Measurements from ENCODE around the gene CCL14.
"Not testable (repeated sequence)": the region's sequence is repeated elsewhere in the genome, so short reads cannot be mapped to it uniquely, and the experiment has no call there.

CCL14 gene

DNA sequence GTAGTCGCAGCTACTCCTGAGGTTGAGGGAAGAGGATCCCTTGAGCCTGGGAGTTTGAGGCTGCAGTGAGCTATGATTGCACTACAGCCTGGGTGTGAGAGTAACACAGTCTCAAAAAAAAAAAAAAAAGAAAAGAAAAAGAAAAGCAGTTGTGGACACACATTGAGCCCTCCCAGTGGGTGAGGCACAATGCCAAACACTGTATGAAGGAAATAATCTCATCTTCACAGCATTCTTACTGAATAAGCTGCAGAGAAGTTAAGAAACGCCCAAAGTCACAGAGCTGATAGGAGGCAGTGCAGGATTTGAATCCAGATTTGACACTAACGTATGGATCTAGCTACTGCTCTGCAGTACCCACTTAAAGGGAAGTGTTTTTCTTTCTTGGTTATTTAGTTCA is 37.1 kb downstream of the CCL14 start:
- DNase-seq (ENCODE audit: low read depth) = no peak
- H3K4me3 ChIP-seq (ENCODE audit: control insufficient read depth, low read depth, low read length) = no peak overlapping the region
- TF ChIP-seq, protein P1, sequence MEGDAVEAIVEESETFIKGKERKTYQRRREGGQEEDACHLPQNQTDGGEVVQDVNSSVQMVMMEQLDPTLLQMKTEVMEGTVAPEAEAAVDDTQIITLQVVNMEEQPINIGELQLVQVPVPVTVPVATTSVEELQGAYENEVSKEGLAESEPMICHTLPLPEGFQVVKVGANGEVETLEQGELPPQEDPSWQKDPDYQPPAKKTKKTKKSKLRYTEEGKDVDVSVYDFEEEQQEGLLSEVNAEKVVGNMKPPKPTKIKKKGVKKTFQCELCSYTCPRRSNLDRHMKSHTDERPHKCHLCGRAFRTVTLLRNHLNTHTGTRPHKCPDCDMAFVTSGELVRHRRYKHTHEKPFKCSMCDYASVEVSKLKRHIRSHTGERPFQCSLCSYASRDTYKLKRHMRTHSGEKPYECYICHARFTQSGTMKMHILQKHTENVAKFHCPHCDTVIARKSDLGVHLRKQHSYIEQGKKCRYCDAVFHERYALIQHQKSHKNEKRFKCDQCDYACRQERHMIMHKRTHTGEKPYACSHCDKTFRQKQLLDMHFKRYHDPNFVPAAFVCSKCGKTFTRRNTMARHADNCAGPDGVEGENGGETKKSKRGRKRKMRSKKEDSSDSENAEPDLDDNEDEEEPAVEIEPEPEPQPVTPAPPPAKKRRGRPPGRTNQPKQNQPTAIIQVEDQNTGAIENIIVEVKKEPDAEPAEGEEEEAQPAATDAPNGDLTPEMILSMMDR (conservative IDR thresholded peaks at IDR 0.05; ENCODE audit: control insufficient read depth, insufficient read depth, low read depth, low read length) = no peak

DNA sequence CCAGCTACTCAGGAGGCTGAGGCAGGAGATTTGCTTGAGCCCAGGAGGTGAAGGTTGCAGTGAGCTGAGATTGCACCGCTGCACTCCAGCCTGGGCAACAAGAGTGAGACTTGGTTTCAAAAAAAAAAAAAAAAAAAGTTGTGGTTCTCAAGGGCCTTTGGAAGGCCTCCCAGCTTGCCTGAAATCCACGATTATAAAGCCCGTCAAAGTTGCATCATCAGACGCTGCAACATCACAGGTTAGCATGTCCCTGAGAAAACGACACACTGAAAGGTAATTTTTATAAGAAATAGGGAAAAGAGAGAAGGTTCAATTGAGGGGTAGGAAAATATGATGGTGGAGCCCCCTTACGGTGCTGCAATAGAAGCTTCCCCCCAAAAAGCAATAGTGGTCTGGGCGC is 38.4 kb downstream of the CCL14 start:
- H3K4me3 ChIP-seq (ENCODE audit: control insufficient read depth, low read depth, low read length) = no peak overlapping the region
- TF ChIP-seq, protein P1 (conservative IDR thresholded peaks at IDR 0.05; ENCODE audit: control insufficient read depth, insufficient read depth, low read depth, low read length) = no peak
- no peak for DNase-seq (ENCODE audit: low read depth)

DNA sequence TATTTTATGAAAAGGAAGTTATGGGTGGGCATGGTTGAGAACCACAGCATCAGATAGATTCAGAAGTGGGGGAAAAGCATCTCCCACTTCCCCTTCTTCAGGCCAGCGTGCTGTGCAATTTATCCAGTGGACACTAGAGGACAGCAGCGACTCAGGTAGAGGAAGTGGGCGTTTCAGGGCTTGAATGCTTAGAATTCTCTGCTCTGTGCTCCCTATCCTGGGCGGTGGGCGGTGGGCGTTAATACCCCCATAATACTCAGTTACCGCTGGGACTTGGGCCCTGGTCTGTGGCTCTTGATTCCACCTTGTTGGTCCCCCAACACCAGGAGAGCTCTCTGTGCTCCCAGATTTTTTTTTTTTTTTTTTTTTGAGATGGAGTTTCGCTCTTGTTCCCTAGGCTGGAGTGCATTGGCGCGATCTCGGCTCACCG is 39.4 kb downstream of the CCL14 start:
- TF ChIP-seq, protein P1 (conservative IDR thresholded peaks at IDR 0.05; ENCODE audit: control insufficient read depth, insufficient read depth, low read depth, low read length) = peak; percentile 81
- DNase-seq (ENCODE audit: low read depth) = peak; percentile 32
- H3K4me3 ChIP-seq (ENCODE audit: control insufficient read depth, low read depth, low read length) = no peak overlapping the region

DNA sequence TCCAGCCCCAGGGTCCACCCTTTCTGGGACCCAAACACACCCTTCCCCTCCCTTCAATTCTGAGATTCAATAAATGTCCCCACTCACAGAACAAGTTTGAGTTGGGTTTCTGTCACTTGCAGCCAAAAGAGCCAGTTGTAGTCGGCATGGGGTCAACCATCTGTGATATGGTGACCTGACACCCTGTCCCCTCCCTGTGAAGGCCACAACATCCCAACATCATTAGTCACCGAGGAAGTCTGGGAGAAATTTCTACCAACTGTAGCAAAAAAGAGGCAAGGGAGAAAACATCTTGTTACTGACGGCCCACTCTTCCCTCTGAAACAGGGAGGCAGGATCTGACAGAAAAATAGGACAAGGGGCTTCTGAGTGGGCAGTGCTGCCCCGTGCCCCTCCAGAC is 42.4 kb downstream of the CCL14 start:
- TF ChIP-seq, protein P1 (conservative IDR thresholded peaks at IDR 0.05; ENCODE audit: control insufficient read depth, insufficient read depth, low read depth, low read length) = no peak
- H3K4me3 ChIP-seq (ENCODE audit: control insufficient read depth, low read depth, low read length) = no peak overlapping the region
- no peak for DNase-seq (ENCODE audit: low read depth)

DNA sequence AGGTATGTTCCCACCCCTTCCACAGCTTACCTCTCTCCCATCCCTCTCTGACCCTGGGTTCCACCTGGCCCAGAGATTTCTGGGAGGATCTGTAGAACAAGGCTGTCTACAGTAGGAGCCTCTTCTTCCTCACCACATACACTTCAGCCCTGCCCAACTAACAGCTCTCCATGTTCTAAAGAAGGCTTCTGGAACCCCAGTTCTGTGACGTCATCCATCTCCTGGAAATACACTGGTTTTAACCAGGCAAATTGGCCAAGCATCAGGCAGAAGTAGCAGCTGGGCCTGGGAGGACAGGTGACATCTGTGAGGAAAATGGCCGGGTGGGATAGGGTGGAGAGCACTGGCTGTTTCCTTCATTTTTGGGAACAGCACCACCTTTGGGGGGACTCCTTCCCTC is 43.0 kb downstream of the CCL14 start, which contains the start of gene LYZL6:
TSS of gene LYZL6 (minus strand) at position 177 of the 400 bp plus-strand sequence. CDS start 4,357 bp downstream, outside the sequence.
- TF ChIP-seq, protein P1 (conservative IDR thresholded peaks at IDR 0.05; ENCODE audit: control insufficient read depth, insufficient read depth, low read depth, low read length) = no peak
- DNase-seq (ENCODE audit: low read depth) = no peak
- no peak within 1 kb of the TSS for H3K4me3 ChIP-seq (ENCODE audit: control insufficient read depth, low read depth, low read length)

DNA sequence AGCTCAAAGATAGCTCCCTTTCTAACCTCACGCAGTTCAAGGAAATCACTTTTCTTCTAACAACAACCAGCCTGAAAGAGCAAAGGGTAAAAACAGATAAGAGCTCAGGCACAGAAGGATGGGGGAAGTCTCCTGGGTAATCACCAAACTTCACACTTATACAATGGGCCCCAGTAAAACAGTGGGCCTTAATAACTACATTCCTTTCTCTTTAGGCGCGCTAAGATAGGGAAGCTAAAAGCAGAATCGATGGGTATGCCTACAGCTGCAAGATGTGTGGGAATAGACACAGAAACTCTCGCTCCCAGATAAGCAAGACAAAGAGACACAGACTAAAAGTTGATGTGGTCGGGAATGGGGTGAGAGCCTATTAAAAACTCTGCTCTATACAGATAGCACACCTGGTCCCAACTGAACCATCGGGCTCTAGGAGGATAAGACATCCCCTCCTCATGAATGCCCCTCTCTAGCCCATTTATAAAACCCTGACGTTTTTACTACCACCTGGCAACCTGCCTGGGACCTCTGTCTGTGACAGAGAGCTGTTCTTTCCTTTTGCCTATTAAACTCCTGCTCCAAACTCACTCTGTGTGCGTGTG is 43.8 kb downstream of the CCL14 start:
- DNase-seq (ENCODE audit: low read depth) = no peak
- TF ChIP-seq, protein P1 (conservative IDR thresholded peaks at IDR 0.05; ENCODE audit: control insufficient read depth, insufficient read depth, low read depth, low read length) = no peak
- no peak overlapping the region for H3K4me3 ChIP-seq (ENCODE audit: control insufficient read depth, low read depth, low read length)

DNA sequence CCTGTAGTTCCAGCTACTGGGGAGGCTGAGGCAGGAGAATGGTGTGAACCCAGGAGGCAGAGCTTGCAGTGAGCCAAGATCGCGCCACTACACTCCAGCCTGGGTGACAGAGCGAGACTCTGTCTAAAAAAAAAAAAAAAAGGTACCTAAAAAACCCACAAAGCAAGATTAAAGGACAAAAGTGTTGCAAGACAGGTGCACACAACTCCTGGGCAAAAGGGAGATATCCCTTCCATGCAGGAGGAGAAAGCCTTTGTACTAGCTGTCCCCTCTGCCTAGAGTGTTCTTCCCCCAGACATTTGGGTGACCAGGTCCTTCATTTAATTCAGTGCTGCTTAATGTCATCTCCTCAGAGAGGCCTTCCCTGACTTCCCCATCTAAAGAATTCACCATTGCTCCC is 48.0 kb downstream of the CCL14 start:
- not testable (repeated sequence) for DNase-seq (ENCODE audit: low read depth)

More for the DNA sequence above, 48.0 kb downstream of the CCL14 start:
- not testable (repeated sequence) for H3K4me3 ChIP-seq (ENCODE audit: control insufficient read depth, low read depth, low read length)

Measured in fibroblast of mammary gland (primary cell).